Measurements from ENCODE around the gene EIF2B2. TPM values are rescaled to one million over a fixed set of nuclear protein-coding genes. Genes with fewer than 3 reads are reported as not detected.

EIF2B2 gene
- total RNA-seq: 10 to 100 TPM; 34.0 to 48.9 TPM

DNA sequence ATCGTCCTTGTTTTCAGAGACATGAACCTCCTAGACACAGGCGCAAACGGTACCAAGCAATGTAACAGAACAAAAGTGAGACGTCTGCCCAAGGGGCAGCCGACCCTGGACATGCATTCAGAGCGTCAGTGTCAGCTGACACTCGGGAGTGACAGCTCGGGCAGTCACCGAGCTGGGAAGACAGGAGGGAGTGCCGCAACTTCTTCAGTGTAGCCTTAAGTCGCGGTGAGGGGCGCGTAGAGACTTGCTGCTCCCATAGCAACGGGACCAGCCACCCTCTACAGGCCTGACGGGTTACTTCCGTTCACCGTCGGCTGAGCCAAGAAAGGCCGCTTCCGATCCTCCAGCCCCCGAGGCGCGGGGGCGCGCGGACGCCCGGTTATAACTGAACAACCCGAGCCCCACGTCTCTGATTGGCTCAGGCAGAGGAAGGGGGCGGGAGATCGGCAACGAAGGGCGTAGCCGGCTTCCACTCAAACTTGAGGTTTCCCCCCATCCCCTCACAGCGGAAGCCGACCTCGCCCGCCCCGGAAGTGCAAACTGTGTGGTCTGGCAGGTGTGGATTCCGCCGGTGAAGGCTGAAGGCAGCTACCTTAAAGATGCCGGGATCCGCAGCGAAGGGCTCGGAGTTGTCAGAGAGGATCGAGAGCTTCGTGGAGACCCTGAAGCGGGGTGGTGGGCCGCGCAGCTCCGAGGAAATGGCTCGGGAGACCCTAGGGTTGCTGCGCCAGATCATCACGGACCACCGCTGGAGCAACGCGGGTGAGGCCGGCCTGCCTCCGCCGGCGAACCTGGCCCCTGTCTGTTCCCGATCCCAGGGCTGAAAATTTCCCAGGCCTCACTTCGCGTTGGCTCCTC lies at the start of gene EIF2B2:
Gene EIF2B2, plus strand, starts transcription at position 530 of the 858 bp plus-strand sequence. Its CDS starts 70 bp downstream, at position 600.
- Histone ChIP-seq H3K9me3 (no peaks in the 10 kb centered on the region), H3K27me3 (no peaks in the 10 kb centered on the region), H3K36me3 (no peaks in the 10 kb centered on the region), H3K4me1 (peaks cover 11% of the 10 kb centered on the region), H3K27ac (peak within 1 kb of the TSS; percentile 90), H3K4me3 (peak within 1 kb of the TSS; percentile 95), H3K9ac (ENCODE audit: low read depth in 2 of 2, low read length in 2 of 2) (peak within 1 kb of the TSS; percentile 73 to 92)
- TF ChIP-seq, protein P1, sequence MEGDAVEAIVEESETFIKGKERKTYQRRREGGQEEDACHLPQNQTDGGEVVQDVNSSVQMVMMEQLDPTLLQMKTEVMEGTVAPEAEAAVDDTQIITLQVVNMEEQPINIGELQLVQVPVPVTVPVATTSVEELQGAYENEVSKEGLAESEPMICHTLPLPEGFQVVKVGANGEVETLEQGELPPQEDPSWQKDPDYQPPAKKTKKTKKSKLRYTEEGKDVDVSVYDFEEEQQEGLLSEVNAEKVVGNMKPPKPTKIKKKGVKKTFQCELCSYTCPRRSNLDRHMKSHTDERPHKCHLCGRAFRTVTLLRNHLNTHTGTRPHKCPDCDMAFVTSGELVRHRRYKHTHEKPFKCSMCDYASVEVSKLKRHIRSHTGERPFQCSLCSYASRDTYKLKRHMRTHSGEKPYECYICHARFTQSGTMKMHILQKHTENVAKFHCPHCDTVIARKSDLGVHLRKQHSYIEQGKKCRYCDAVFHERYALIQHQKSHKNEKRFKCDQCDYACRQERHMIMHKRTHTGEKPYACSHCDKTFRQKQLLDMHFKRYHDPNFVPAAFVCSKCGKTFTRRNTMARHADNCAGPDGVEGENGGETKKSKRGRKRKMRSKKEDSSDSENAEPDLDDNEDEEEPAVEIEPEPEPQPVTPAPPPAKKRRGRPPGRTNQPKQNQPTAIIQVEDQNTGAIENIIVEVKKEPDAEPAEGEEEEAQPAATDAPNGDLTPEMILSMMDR (IDR thresholded peaks at IDR 0.05): no peak
- peak; percentile 99 for DNase-seq
- intact Hi-C loops (cut with DNase I): loop anchor here (10.0 kb wide), 1 partner anchor 72 kb away; no protein-coding TSS in a partner anchor

DNA sequence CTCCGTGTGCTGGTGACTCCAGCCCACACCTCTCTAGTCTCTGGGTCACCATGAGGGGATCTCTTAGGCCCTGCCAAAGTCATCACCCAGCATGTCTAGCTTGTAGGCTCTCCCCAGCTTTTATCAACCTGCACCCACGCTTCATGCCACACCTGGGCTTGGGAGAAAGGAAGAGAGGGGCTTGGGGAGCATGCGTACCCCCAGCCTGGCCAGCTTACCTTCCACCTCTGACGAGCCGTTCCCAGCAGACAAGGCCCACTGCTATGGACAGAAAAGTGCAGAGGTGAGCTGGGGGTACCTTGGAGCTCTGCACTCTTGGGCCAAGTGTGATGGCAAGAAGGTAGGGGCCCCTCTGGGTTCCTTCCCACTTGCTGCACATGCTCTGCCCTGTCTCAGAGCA lies 49.0 kb upstream of the EIF2B2 start:
- no peaks in the 10 kb centered on the region for H3K36me3 ChIP-seq
- intact Hi-C loops (cut with DNase I): no loop called here
- no peaks in the 10 kb centered on the region for H3K27me3 ChIP-seq
- peak overlapping the region; percentile 54 for H3K4me3 ChIP-seq
- H3K9me3 ChIP-seq: no peaks in the 10 kb centered on the region
- peaks cover 12% of the 10 kb centered on the region for H3K4me1 ChIP-seq
- TF ChIP-seq, protein P1 (IDR thresholded peaks at IDR 0.05): no peak
- no peak for DNase-seq
- H3K9ac ChIP-seq (ENCODE audit: low read depth in 2 of 2, low read length in 2 of 2): no peak overlapping the region
- H3K27ac ChIP-seq: no peak overlapping the region

DNA sequence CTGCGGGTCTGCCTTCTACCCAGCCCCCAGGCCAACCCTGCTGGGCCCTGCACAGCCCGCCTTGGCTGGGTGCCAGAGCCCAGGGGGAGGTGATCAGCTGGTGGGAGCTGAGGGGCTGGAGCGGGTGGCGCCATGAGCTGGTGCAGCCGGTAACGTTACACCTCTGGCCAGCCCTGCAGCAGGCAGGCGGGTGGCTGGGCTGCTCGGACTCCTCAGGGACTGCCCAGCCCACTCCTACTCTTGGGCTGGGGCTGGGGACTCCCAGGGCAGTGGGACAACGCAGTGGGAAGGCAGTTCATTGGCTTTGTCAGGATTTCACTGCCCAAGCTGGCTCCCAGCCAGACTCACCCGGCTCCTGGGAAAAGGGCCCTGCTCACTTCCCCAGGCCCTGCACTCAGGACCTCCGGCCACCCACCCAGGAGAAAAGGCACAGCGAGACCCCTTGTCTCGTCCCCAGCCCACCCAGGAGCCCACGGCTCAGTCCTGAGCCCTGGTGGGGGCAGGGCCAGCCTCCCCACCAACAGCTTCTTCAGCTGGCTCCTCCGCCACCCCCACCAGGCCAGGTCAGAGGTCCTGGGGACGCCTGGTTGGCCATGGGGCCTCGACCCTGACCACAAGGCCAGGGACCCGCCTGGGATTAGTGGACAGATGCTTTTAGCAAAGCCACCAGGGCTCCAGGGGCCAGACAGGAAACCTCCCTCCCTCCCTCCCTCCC lies 48.3 kb upstream of the EIF2B2 start:
- Histone ChIP-seq H3K27ac (no peak overlapping the region), H3K9ac (ENCODE audit: low read depth in 2 of 2, low read length in 2 of 2) (peak overlapping the region in 1 of 2 donors; percentile 38), H3K36me3 (no peaks in the 10 kb centered on the region), H3K9me3 (no peaks in the 10 kb centered on the region), H3K27me3 (no peaks in the 10 kb centered on the region), H3K4me1 (peaks cover 12% of the 10 kb centered on the region), H3K4me3 (peak overlapping the region; percentile 54)
- intact Hi-C loops (cut with DNase I): no loop called here
- TF ChIP-seq, protein P1 (IDR thresholded peaks at IDR 0.05): no peak
- no peak for DNase-seq

DNA sequence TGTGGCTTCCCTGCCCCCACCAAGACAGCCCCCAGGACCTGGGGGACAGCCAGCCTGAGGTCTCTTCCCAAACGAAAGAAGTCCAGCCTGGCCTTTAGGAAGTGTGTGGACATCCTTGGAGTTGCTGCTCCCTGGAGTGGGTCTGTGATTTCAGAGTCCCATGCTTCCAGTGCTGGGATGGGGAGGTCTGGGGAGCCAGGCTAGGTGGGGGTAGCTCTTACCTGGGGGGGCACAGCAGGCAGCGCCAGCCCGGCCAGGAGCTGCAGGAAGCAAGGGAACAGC lies 47.8 kb upstream of the EIF2B2 start:
- no peak for DNase-seq
- intact Hi-C loops (cut with DNase I): no loop called here

More for the DNA sequence above, 47.8 kb upstream of the EIF2B2 start:
- no peaks in the 10 kb centered on the region for H3K9me3 ChIP-seq
- peak overlapping the region; percentile 54 for H3K4me3 ChIP-seq
- TF ChIP-seq, protein P1 (IDR thresholded peaks at IDR 0.05): no peak
- H3K4me1 ChIP-seq: peaks cover 12% of the 10 kb centered on the region
- H3K27ac ChIP-seq: no peak overlapping the region
- no peaks in the 10 kb centered on the region for H3K36me3 ChIP-seq
- H3K9ac ChIP-seq (ENCODE audit: low read depth in 2 of 2, low read length in 2 of 2): peak overlapping the region; percentile 38 to 72
- no peaks in the 10 kb centered on the region for H3K27me3 ChIP-seq

Measured in colonic mucosa (tissue), 4 donors.